T47D (cell line): Measurements from ENCODE around the gene APC.

ENCODE experiments used
- DNase-seq, 2 experiments: peaks; one replicate each; pipeline versions ENCODE4 v3.0.0 to v3.0.0-alpha.2; 2011 to 2012; ENCODE audit warnings: low read depth in 1 of 2, low spot score in 1 of 2
- JUND ChIP-seq: IDR thresholded peaks from 2 replicates; pipeline ENCODE4 v1.6.1; 2012; ENCODE audit warnings: low read depth
- in situ Hi-C: cut with HindIII; loops from 2 replicates; pipeline ENCODE4 v1.10.0; 2016; ENCODE audit warnings: low sequenced_read_pairs, low pct_unique_long_range_greater_than_20kb

The APC gene

GRCh38 chr5:112772124-112772523 lies 34.4 kb downstream of the APC start:
- in situ Hi-C loops = no loop called here
- no peak for TF ChIP-seq JUND
- DNase-seq = no peak

GRCh38 chr5:112776301-112776856 lies 38.7 kb downstream of the APC start:
- in situ Hi-C loops = no loop called here
- no peak for DNase-seq
- TF ChIP-seq JUND = no peak

- in situ Hi-C loops = no loop called here
These were observed 41.8 kb downstream of the APC start for GRCh38 chr5:112779531-112779930.

GRCh38 chr5:112784726-112785125 lies 47.0 kb downstream of the APC start:
- in situ Hi-C loops = no loop called here
- TF ChIP-seq JUND = no peak
- no peak for DNase-seq

More at GRCh38 chr5:112779531-112779930, 41.8 kb downstream of the APC start:
- TF ChIP-seq JUND = no peak
- DNase-seq = no peak

GRCh38 chr5:112787261-112787660 lies 49.6 kb downstream of the APC start:
- no peak for TF ChIP-seq JUND
- in situ Hi-C loops = no loop called here
- DNase-seq = no peak

GRCh38 chr5:112787896-112788295 lies 50.2 kb downstream of the APC start:
- in situ Hi-C loops = no loop called here
- no peak for DNase-seq
- TF ChIP-seq JUND = no peak

GRCh38 chr5:112793201-112793600 lies 55.5 kb downstream of the APC start:
- no peak for TF ChIP-seq JUND
- DNase-seq = no peak
- in situ Hi-C loops = no loop called here

- in situ Hi-C loops = no loop called here
- DNase-seq = no peak
- TF ChIP-seq JUND = no peak
These were observed 56.7 kb downstream of the APC start for GRCh38 chr5:112794410-112794809.

GRCh38 chr5:112795342-112795741 lies 57.7 kb downstream of the APC start:
- TF ChIP-seq JUND = no peak
- no peak for DNase-seq
- in situ Hi-C loops = no loop called here

- no peak for TF ChIP-seq JUND
- no peak for DNase-seq
- in situ Hi-C loops = no loop called here
These were observed 58.4 kb downstream of the APC start for GRCh38 chr5:112795944-112796678.

GRCh38 chr5:112799661-112800060 lies 62.0 kb downstream of the APC start:
- no peak for TF ChIP-seq JUND
- DNase-seq = no peak
- in situ Hi-C loops = no loop called here

- DNase-seq = no peak
- TF ChIP-seq JUND = no peak
These were observed 63.2 kb downstream of the APC start for GRCh38 chr5:112800891-112801290.

GRCh38 chr5:112811023-112811422 lies 73.3 kb downstream of the APC start:
- no peak for DNase-seq
- in situ Hi-C loops = no loop called here
- TF ChIP-seq JUND = no peak

More at GRCh38 chr5:112800891-112801290, 63.2 kb downstream of the APC start:
- in situ Hi-C loops = no loop called here

- in situ Hi-C loops = no loop called here
- no peak for TF ChIP-seq JUND
- no peak for DNase-seq
These were observed 74.9 kb downstream of the APC start for GRCh38 chr5:112812549-112812948.
